PC-9 (cell line): Measurements from ENCODE around the gene CCT8L2.
"Not testable (repeated sequence)": the region's sequence is repeated elsewhere in the genome, so short reads cannot be mapped to it uniquely, and the experiment has no call there.

Source experiments
- EZH2 ChIP-seq: fragments of 200-600 bp; sonication (generic); IDR thresholded peaks from 2 replicates; pipeline ENCODE4 v1.8.0; 2017; ENCODE audit warnings: antibody characterized with exemption, low read depth
- TF ChIP-seq, protein P1 (sequence below): fragments of 200-600 bp; sonication (generic); conservative IDR thresholded peaks from 2 replicates; pipeline ENCODE4 v1.6.1; 2017; ENCODE audit warnings: mixed run types, antibody characterized with exemption, mild to moderate bottlenecking, moderate library complexity

DNA sequence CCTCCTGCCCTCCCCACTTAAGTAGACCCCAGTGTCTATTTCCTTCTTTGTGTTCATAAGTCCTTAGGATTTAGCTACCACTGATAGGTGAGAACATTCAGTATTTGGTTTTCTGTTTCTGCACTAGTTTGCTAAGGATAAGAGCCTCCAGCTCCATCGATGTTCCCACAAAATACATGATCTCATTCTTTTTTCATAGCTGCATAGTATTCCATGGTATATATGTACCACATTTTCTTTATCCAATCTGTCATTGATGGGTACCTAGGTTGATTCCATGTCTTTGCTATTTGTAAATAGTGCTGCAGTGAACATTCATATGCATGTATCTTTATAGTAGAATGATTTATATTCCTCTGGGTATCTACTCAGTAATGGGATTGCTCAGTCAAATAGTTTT lies 42.8 kb upstream of the CCT8L2 start:
- TF ChIP-seq, protein P1, sequence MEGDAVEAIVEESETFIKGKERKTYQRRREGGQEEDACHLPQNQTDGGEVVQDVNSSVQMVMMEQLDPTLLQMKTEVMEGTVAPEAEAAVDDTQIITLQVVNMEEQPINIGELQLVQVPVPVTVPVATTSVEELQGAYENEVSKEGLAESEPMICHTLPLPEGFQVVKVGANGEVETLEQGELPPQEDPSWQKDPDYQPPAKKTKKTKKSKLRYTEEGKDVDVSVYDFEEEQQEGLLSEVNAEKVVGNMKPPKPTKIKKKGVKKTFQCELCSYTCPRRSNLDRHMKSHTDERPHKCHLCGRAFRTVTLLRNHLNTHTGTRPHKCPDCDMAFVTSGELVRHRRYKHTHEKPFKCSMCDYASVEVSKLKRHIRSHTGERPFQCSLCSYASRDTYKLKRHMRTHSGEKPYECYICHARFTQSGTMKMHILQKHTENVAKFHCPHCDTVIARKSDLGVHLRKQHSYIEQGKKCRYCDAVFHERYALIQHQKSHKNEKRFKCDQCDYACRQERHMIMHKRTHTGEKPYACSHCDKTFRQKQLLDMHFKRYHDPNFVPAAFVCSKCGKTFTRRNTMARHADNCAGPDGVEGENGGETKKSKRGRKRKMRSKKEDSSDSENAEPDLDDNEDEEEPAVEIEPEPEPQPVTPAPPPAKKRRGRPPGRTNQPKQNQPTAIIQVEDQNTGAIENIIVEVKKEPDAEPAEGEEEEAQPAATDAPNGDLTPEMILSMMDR, result not testable (repeated sequence)
- TF ChIP-seq EZH2, result not testable (repeated sequence)
